Activated naive CD8-positive, alpha-beta T cell treated with anti-CD3 and anti-CD28 coated beads for 36 hours (primary cell): ENCODE data around the gene E2F1. TPM values are rescaled to one million over a fixed set of nuclear protein-coding genes. Genes with fewer than 3 reads are reported as not detected.
"Not testable (repeated sequence)": the region's sequence is repeated elsewhere in the genome, so short reads cannot be mapped to it uniquely, and the experiment has no call there.

ENCODE experiments used
- DNase-seq: peaks from one replicate; pipeline ENCODE4 v3.0.0; 2021
- H3K27ac Mint-ChIP-seq: one replicate; pipeline ENCODE4 v1.8.0; 2022; ENCODE audit warnings: mild to moderate bottlenecking, moderate library complexity, mixed read lengths
- H3K27me3 Mint-ChIP-seq: one replicate; pipeline ENCODE4 v1.8.0; 2022; ENCODE audit warnings: mild to moderate bottlenecking, mixed read lengths
- H3K36me3 Mint-ChIP-seq: one replicate; pipeline ENCODE4 v1.8.0; 2021; ENCODE audit warnings: mild to moderate bottlenecking, mixed read lengths
- H3K4me1 Mint-ChIP-seq: one replicate; pipeline ENCODE4 v1.8.0; 2021; ENCODE audit warnings: mixed read lengths
- H3K4me3 Mint-ChIP-seq: one replicate; pipeline ENCODE4 v1.8.0; 2022; ENCODE audit warnings: mild to moderate bottlenecking, moderate library complexity, mixed read lengths
- H3K9me3 Mint-ChIP-seq: one replicate; pipeline ENCODE4 v1.8.0; 2022; ENCODE audit warnings: mixed read lengths
- total RNA-seq, 2 experiments: library from RNA; stranded (reverse); gene quantifications; one replicate each; pipeline ENCODE4 v1.2.3, GENCODE V29; 2021

The E2F1 gene
- total RNA-seq, 2 experiments from 2014 or later = 76.1 to 79.6 TPM

GRCh38 chr20:33700696-33701441 lies 14.7 kb upstream of the E2F1 start:
- not testable (repeated sequence) for H3K9me3 Mint-ChIP-seq, DNase-seq, H3K36me3 Mint-ChIP-seq, H3K27ac Mint-ChIP-seq, H3K27me3 Mint-ChIP-seq, H3K4me3 Mint-ChIP-seq, H3K4me1 Mint-ChIP-seq

GRCh38 chr20:33698966-33699365 lies 12.8 kb upstream of the E2F1 start:
- not testable (repeated sequence) for H3K27me3 Mint-ChIP-seq, H3K36me3 Mint-ChIP-seq, H3K9me3 Mint-ChIP-seq, DNase-seq, H3K4me1 Mint-ChIP-seq, H3K27ac Mint-ChIP-seq, H3K4me3 Mint-ChIP-seq

GRCh38 chr20:33697129-33697528 lies 10.9 kb upstream of the E2F1 start:
- no peaks in the 10 kb centered on the region for H3K27me3 Mint-ChIP-seq
- no peak overlapping the region for H3K4me3 Mint-ChIP-seq
- peaks cover 4% of the 10 kb centered on the region for H3K36me3 Mint-ChIP-seq
- no peak overlapping the region for H3K27ac Mint-ChIP-seq
- DNase-seq = no peak
- peaks cover 2% of the 10 kb centered on the region for H3K9me3 Mint-ChIP-seq
- peaks cover under 1% of the 10 kb centered on the region for H3K4me1 Mint-ChIP-seq

GRCh38 chr20:33696448-33696847 lies 10.3 kb upstream of the E2F1 start:
- Mint-ChIP-seq H3K27me3 (no peaks in the 10 kb centered on the region), H3K36me3 (peaks cover 4% of the 10 kb centered on the region), H3K4me1 (peaks cover 2% of the 10 kb centered on the region), H3K9me3 (peaks cover 2% of the 10 kb centered on the region), H3K4me3 (no peak overlapping the region), H3K27ac (no peak overlapping the region)
- DNase-seq = no peak

- peaks cover 2% of the 10 kb centered on the region for H3K36me3 Mint-ChIP-seq
- H3K9me3 Mint-ChIP-seq = peaks cover 2% of the 10 kb centered on the region
- no peak overlapping the region for H3K4me3 Mint-ChIP-seq
- H3K27ac Mint-ChIP-seq = no peak overlapping the region
- H3K27me3 Mint-ChIP-seq = no peaks in the 10 kb centered on the region
- DNase-seq = no peak
- peaks cover 15% of the 10 kb centered on the region for H3K4me1 Mint-ChIP-seq
Measured at GRCh38 chr20:33694639-33695012, 8.4 kb upstream of the E2F1 start.

DNA sequence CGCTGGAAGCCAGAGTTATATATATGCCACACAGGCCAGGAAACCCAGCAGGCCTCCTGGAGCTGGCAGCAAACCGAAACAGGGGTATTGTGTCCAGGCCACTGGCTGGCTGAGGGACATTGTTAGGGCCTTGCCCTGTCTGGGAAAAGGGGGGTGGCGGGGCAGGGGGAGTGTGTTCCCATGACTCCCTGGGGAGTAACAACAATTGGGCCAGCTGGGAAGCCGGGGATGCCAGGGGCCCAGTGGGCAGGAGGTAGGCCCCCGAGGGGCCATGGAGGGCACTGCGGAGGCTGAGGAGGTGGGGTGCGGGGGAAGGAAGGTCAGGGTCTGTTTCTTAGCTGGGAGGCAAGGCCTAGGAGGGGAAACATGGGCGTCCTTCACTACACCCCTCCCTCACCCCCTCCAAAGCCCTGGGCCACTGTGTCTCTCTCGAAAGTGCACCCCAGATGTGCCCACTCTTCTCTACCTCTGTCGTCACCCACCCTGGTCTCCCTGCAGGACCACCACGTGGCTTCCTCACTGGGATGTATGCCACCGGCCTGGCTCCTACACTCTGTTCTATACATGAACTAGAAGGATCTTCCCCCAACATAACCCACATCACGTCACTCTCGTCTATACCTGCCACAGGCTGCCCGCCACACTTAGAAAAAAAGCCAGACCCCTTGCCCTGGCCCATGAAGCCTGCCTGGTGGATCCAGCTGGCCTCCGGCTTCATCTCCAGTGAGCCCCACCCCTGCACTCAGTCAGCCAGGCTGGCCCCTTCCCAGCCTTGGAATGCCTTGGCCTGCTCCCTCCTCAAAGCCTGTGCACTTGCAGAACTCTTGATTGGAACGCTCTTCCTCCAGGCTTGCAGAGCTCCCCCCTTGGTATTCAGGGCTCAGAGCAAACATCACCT lies 7.8 kb upstream of the E2F1 start:
- Mint-ChIP-seq H3K4me3 (no peak overlapping the region), H3K9me3 (peaks cover 2% of the 10 kb centered on the region), H3K27me3 (no peaks in the 10 kb centered on the region), H3K36me3 (peaks cover 2% of the 10 kb centered on the region), H3K4me1 (peaks cover 22% of the 10 kb centered on the region), H3K27ac (no peak overlapping the region)
- DNase-seq = no peak

- no peaks in the 10 kb centered on the region for H3K36me3 Mint-ChIP-seq
- no peak overlapping the region for H3K27ac Mint-ChIP-seq
- H3K4me1 Mint-ChIP-seq = peaks cover 29% of the 10 kb centered on the region
Measured at GRCh38 chr20:33693289-33693688, 7.1 kb upstream of the E2F1 start.

GRCh38 chr20:33689973-33690372 lies 3.8 kb upstream of the E2F1 start:
- no peaks in the 10 kb centered on the region for H3K9me3 Mint-ChIP-seq
- peaks cover 5% of the 10 kb centered on the region for H3K36me3 Mint-ChIP-seq
- H3K27ac Mint-ChIP-seq = peak overlapping the region; percentile 84
- no peaks in the 10 kb centered on the region for H3K27me3 Mint-ChIP-seq
- H3K4me3 Mint-ChIP-seq = peak overlapping the region; percentile 63
- H3K4me1 Mint-ChIP-seq = peaks cover 47% of the 10 kb centered on the region
- DNase-seq = peak; percentile 73

More at GRCh38 chr20:33693289-33693688, 7.1 kb upstream of the E2F1 start:
- DNase-seq = no peak
- Mint-ChIP-seq H3K4me3 (no peak overlapping the region), H3K9me3 (peaks cover under 1% of the 10 kb centered on the region), H3K27me3 (no peaks in the 10 kb centered on the region)

GRCh38 chr20:33689493-33689892 lies 3.3 kb upstream of the E2F1 start:
- peak overlapping the region; percentile 84 for H3K27ac Mint-ChIP-seq
- DNase-seq = no peak
- peaks cover 9% of the 10 kb centered on the region for H3K36me3 Mint-ChIP-seq
- H3K4me1 Mint-ChIP-seq = peaks cover 52% of the 10 kb centered on the region
- no peak overlapping the region for H3K4me3 Mint-ChIP-seq
- H3K27me3 Mint-ChIP-seq = no peaks in the 10 kb centered on the region
- H3K9me3 Mint-ChIP-seq = no peaks in the 10 kb centered on the region

- H3K27me3 Mint-ChIP-seq = no peaks in the 10 kb centered on the region
- H3K9me3 Mint-ChIP-seq = no peaks in the 10 kb centered on the region
- peak overlapping the region; percentile 46 for H3K27ac Mint-ChIP-seq
- peaks cover 14% of the 10 kb centered on the region for H3K36me3 Mint-ChIP-seq
- DNase-seq = no peak
- no peak overlapping the region for H3K4me3 Mint-ChIP-seq
- H3K4me1 Mint-ChIP-seq = peaks cover 54% of the 10 kb centered on the region
Measured at GRCh38 chr20:33688938-33689424, 2.8 kb upstream of the E2F1 start.

DNA sequence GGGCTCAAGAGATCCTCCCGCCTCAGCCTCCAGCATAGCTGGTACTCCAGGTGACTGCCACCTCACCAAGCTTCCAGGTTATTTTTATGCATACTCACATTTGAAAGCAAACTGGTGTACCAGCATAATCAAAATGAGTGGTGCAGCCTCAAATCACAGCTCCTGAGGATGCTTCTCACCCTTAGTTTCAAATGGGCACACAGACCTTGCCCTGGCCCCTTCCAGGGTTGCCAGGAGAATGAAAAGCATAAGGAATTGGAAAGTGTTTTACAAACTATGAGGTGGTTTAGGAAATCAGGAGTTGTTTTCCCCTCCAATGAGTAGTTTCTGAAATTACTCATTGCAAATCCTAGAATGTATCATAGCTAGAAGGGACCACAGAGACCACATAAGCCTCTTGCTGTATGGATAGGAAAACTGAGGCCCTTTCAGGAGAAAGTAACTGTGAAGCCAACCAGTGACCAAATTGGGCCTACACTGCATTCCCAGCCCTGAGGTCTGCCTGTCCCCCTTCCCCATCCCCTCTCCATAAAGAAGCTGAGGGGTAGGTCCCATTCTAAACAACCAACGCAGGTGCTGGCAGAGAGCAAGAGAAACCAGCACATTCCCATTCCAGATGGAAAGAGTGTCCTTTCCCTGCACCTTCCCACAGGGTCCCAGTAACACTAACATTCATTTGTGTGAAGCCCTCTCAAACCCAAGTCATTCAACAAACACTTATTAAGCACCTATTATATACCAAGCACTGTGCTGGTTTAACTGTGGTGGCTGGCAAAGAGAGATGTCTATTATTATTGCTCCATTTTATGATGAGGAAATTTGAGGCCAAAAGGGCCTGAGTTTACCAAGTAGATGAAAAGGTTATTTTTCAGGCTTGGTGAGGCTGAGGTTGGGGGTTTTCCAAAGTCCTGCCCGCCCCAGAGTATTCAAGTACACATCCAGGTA lies 2.1 kb upstream of the E2F1 start:
- peaks cover 54% of the 10 kb centered on the region for H3K4me1 Mint-ChIP-seq
- no peaks in the 10 kb centered on the region for H3K9me3 Mint-ChIP-seq
- peak overlapping the region; percentile 46 for H3K27ac Mint-ChIP-seq
- H3K4me3 Mint-ChIP-seq = no peak overlapping the region
- DNase-seq = no peak
- H3K27me3 Mint-ChIP-seq = no peaks in the 10 kb centered on the region
- peaks cover 17% of the 10 kb centered on the region for H3K36me3 Mint-ChIP-seq

- peaks cover 23% of the 10 kb centered on the region for H3K36me3 Mint-ChIP-seq
- no peaks in the 10 kb centered on the region for H3K27me3 Mint-ChIP-seq
- no peak for DNase-seq
- peak overlapping the region; percentile 56 for H3K27ac Mint-ChIP-seq
- H3K4me1 Mint-ChIP-seq = peaks cover 56% of the 10 kb centered on the region
- no peak overlapping the region for H3K4me3 Mint-ChIP-seq
- no peaks in the 10 kb centered on the region for H3K9me3 Mint-ChIP-seq
Measured at GRCh38 chr20:33687370-33687915, 1.3 kb upstream of the E2F1 start.

DNA sequence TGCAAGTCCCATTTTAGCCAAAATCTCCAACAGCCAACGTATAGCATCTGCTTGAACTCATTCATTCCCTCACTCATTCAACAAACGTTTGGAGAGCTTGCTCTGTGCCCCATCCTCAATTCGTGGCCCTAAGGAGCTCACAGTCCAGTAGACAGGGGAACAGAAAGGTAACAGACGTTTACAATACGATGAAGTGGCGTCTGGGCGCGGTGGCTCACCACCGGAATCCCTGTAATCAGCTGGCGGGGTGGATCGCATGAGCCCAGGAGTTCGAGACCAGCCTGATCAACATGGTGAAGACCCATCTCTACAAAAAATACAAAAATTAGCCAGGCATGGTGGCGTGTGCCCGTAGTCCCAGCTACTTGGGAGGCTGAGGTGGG lies 790 bp upstream of the E2F1 start:
- Mint-ChIP-seq H3K36me3 (peaks cover 27% of the 10 kb centered on the region), H3K4me3 (peak overlapping the region; percentile 56), H3K27me3 (no peaks in the 10 kb centered on the region), H3K27ac (peak overlapping the region; percentile 70), H3K4me1 (peaks cover 59% of the 10 kb centered on the region), H3K9me3 (no peaks in the 10 kb centered on the region)
- no peak for DNase-seq

DNA sequence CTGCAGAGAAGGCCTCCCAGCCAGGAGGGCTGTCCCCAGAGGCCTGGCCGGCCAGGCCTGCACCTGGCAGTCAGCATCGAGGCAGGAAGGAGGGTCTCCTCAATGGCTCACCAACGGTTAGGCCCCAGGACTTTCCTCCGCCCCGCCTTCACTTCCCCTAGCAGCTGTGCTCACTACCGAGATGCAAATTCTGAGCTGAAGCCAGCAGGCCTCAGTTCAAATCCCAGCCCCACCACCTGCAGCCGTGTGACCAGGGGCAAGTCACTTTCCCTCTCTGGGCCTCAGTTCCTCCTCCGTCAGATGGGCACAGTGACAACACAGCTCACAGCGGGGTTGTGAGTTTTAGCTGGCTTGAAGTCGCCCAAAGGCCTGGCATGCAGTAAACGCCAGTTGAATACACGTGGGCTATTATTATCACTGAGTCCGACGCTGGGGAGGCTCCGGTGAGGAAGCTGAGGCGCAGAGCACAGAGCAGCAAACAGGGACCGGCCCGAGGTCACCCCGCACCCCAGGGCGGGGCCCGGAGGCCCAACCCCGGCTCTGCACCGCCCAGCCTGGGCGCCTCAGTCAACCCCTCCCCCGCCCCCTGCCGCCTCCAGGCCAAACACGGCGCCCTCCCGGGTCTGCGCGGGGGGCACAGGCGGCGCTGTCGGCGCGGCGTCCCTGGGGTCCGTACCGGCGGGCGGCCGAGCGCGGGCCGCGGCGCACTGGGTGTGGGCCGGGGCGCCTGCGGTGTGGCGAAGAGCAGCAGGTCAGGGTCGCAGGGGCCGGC lies 671 bp downstream of the E2F1 start:
- Mint-ChIP-seq H3K4me1 (peaks cover 68% of the 10 kb centered on the region), H3K4me3 (peak overlapping the region; percentile 93), H3K27me3 (no peaks in the 10 kb centered on the region), H3K27ac (peak overlapping the region; percentile 85), H3K36me3 (peaks cover 37% of the 10 kb centered on the region), H3K9me3 (no peaks in the 10 kb centered on the region)
- peak; percentile 80 for DNase-seq
